PC-3 (cell line): ENCODE data around the gene PRSS1.

Experiments
- EZH2 ChIP-seq: fragments of 300-600 bp; sonication (generic); IDR thresholded peaks from one replicate; pipeline ENCODE4 v1.6.1; 2017; ENCODE audit warnings: antibody characterized with exemption, mild to moderate bottlenecking, low read length; ENCODE audit not compliant: unreplicated experiment
- EZH2phosphoT487 ChIP-seq: fragments of 300-600 bp; sonication (generic); IDR thresholded peaks from 2 replicates; pipeline ENCODE4 v1.6.1; 2018; ENCODE audit warnings: mild to moderate bottlenecking, antibody characterized with exemption, low read length, borderline replicate concordance
- TF ChIP-seq, protein P1 (sequence below): fragments of 300-600 bp; sonication (generic); conservative IDR thresholded peaks from 2 replicates; pipeline ENCODE4 v1.5.1; 2017; ENCODE audit warnings: antibody characterized with exemption, low read depth, mild to moderate bottlenecking, low read length

DNA sequence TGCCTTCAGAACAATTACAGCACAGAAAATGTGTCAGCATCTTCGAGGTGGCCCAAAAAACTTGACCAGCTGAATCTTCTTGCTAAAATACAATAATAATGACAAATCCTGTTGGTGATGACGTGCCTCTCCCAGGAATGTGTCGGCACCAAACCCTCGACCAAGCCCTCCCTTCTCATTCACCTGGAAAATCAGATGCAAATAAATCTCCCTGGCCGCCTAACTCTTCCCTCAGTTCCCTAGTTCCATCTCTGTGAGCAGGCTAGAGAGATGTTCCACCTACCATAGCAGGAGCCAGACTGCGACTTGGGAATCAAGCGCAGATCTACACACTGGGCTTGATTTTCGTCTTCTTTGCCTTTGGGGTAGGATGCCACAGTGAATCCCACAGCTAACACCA, 4.1 kb downstream of the PRSS1 start:
- TF ChIP-seq, protein P1, sequence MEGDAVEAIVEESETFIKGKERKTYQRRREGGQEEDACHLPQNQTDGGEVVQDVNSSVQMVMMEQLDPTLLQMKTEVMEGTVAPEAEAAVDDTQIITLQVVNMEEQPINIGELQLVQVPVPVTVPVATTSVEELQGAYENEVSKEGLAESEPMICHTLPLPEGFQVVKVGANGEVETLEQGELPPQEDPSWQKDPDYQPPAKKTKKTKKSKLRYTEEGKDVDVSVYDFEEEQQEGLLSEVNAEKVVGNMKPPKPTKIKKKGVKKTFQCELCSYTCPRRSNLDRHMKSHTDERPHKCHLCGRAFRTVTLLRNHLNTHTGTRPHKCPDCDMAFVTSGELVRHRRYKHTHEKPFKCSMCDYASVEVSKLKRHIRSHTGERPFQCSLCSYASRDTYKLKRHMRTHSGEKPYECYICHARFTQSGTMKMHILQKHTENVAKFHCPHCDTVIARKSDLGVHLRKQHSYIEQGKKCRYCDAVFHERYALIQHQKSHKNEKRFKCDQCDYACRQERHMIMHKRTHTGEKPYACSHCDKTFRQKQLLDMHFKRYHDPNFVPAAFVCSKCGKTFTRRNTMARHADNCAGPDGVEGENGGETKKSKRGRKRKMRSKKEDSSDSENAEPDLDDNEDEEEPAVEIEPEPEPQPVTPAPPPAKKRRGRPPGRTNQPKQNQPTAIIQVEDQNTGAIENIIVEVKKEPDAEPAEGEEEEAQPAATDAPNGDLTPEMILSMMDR, result no peak
- TF ChIP-seq EZH2, result no peak
- no peak for TF ChIP-seq EZH2phosphoT487
